HG03139 (cell line): ENCODE results near the gene FGGY.
"Not testable (repeated sequence)": the region's sequence is repeated elsewhere in the genome, so short reads cannot be mapped to it uniquely, and the experiment has no call there.

ENCODE experiments used
- ATAC-seq: cut with Tn5 transposase; IDR thresholded peaks from one replicate; pipeline ENCODE4 v1.9.1; 2021; ENCODE audit not compliant: unreplicated experiment

Gene FGGY

GRCh38 chr1:59288046-59288445 lies 8.8 kb upstream of the FGGY start:
- ATAC-seq = no peak

- ATAC-seq = no peak
Measured at GRCh38 chr1:59289570-59289969, 7.3 kb upstream of the FGGY start.

GRCh38 chr1:59290193-59290949 lies 6.5 kb upstream of the FGGY start:
- peak; percentile 68 for ATAC-seq

- ATAC-seq = no peak
Measured at GRCh38 chr1:59291561-59291960, 5.3 kb upstream of the FGGY start.

DNA sequence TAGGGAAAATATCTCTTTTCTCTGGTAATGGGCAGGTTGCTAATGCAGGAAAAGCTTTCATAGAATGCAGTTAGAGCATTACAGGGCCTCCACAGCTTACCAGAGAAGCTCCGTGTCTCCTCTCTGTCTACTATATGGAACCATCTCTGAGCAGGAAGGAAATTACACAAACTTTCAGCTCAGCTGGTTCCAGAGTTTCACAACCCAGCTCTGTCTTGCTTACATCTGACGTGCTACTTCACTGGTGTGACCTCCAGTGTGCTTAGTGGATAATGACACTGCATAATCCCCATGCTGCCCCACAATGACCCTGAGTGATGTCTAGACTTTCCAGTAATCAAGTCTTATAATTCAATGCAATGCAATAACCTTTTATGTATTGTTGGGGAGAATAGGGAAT lies 4.3 kb upstream of the FGGY start:
- no peak for ATAC-seq

DNA sequence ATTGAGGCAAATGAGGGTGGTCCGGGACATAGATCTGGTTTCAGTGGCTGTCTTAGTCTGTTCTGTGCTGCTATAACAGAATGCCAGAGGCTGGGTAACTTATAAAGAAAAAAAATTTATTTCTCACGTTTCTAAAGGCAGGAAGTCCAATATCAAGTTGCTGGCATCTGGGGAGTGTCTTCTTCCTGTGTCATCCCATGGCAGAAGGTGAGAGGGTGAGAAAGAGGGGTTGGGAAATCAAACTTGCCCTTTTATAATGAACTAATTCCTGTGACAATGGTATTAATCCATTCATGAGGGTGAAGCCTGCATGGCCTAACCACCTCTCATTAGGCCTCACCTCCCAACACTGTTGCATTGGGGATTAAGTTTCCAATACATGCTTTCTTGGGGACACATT lies 3.7 kb upstream of the FGGY start:
- no peak for ATAC-seq

DNA sequence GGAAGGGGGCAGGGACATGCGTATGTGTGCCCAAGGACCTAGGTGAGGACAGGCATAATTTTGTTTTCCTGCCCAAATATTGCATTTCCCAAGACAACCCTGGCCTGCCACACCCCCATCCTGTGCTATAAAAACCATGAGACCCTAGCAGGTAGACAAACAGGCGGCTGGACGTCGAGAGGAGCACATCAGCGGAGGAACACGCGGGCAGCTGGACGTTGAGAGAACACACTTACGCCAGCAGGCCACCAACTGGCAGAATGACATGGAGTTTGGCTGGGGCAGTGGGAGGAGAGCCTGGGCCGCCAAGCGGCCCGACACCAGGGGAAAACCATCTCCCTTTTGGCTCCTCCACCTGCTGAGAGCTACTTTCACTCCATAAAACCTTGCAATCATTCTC lies 3.0 kb upstream of the FGGY start:
- ATAC-seq = no peak

DNA sequence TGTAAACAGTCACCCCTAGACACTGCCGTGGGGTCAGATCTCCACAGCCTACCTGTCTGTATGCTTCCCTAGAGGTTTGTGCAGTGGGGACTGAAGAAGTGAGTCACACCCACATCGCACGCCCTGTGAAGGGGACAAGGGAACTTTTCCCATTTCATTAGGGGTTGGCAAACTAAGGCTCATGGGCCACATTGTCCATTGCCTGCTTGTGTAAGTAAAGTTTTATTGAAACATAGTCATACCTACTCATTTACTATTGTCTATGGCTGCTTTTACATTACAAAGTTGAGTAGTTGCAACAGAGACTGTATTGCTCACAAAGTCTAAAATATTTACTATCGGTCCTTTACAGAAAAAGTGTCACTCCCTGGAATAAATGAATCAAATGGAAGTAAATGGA lies 2.5 kb upstream of the FGGY start:
- ATAC-seq = no peak

GRCh38 chr1:59295618-59296017 lies 1.3 kb upstream of the FGGY start:
- ATAC-seq = no peak

- no peak for ATAC-seq
Measured at GRCh38 chr1:59298026-59298583, 1.2 kb downstream of the FGGY start.

DNA sequence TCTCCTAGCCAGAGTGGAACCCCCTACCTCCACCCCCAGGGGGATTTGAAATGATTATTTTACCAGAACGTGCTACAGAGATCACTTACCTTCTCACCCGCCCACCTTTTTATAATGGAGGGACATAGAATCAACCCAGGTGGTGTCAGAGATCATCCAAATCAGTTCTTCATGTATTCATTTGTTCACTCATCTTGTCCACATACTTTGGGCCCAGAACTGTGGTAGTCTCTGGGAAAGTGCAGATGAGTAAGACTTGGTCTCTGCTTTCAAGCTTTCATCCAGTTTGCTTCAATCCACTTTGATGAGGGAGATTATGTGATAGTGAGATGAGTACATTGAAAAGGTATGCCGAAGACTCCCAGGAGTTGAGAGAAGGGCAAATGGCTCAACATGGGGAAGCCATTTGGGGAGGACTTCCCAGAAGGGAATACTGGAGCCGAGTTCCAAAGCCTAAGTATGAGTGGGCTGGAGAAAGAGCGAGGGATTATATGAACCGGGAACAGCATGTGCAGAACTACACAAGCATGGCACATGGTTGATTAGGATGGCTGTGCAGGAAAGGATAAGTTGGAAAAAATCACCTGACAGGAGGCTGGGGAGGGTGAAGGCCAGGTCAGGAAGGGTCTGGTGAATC lies 1.9 kb downstream of the FGGY start:
- no peak for ATAC-seq

DNA sequence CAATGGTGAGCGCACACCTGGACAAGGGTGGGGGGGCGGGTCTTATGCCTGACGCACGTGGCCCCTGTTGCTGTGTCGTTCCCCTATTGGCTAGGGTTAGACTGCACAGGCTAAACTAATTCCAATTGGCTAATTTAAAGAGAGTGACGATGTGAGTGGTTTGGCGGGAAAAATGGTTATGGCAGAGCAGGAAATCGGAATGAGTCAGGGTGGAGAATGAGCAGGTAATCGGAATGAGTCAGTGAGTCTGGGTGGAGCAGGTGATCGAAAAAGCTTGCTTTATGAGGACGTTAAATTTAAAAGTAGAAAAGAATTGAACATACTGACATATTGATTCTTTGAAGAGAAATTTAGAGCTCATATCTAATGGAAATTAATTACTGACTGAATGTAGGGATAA lies 2.8 kb downstream of the FGGY start:
- not testable (repeated sequence) for ATAC-seq

DNA sequence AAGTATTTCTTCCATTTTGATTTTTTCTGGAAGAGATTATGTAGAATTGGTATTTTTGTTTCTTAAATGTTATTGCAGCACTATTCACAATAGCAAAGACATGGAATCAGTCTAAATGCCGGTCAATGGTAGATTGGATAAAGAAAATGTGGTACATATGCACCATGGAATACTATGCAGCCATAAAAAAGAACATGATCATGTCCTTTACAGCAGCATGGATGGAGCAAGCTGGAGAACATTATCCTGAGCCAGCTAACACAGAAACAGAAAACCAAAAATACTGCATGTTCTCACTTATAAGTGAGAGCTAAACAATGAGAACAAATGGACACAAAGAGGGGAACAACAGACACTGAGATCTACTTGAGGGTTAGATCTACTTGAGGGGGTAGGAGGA lies 5.4 kb downstream of the FGGY start:
- ATAC-seq = no peak

GRCh38 chr1:59302871-59303270 lies 6.0 kb downstream of the FGGY start:
- no peak for ATAC-seq

DNA sequence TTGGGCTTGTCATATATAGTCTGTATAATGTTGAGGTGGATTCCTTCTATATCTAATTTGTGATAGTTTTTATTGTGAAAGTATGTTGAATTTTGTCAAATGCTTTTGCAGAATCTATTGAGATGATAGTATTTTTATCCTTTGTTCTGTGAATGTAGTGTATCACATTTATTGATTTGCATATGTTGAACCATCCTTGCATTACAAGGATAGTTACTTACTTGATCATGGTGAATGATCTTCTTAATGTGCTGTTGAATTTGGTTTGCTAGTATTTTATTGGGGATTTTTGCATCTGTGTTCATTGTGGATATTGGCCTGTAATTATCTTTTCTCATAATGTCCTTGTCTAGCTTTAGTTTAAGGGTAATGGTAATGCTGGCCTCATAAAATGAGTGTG lies 8.3 kb downstream of the FGGY start:
- no peak for ATAC-seq

- no peak for ATAC-seq
Measured at GRCh38 chr1:59307591-59307990, 10.7 kb downstream of the FGGY start.

DNA sequence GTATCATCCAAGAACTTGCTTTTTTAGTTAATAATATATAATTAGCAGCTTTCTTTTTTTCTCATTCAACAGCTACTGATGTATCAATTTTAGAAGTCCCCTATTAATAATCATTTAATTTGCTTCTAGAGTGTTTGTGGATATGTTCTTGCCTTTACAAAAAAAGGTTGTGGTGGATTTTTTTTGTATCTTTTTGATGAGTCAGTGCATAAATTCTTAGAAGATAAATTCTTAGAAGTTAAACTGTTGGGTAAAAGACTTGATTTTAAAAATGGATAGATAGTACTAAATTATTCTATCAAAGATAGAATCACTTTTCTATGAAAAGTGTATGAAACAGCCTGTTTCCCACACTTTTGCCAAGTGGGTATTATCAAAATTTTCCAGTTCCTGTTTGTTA lies 11.9 kb downstream of the FGGY start:
- ATAC-seq = no peak

- ATAC-seq = no peak
Measured at GRCh38 chr1:59309392-59309791, 12.5 kb downstream of the FGGY start.

- no peak for ATAC-seq
Measured at GRCh38 chr1:59309795-59310548, 13.1 kb downstream of the FGGY start.

- ATAC-seq = no peak
Measured at GRCh38 chr1:59310549-59311250, 13.8 kb downstream of the FGGY start.
